Measurements from ENCODE around the gene EVI5L. TPM values are rescaled to one million over a fixed set of nuclear protein-coding genes. Genes with fewer than 3 reads are reported as not detected.

Gene EVI5L
- total and polyA plus RNA-seq, 2 of the 13 experiments (the other 11 are each of a cell fraction or from before 2014, with no cell fraction given): 1.7 to 2.4 TPM

DNA sequence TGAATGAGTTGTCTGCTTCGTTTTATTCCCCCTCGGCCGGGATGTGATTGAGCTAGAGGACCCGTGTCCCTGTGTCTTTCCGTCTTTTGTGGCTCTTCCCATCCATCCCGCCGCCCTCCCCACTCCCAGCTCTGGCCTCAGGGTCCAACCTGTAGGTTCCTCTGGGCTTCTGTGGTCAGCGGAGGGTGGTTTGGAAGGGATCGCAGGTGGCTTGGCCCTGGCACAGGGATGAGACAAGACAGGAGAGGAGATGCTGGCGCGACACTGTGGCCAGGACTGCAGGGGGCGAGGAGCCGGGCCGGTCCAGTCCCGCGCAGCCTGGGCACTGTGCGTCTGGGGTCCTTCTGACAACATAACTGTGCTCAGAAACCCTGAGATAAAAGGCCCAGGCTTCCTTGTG, 2.0 kb downstream of the EVI5L start:
- Histone ChIP-seq H3K9me3 (ENCODE audit: low read length) (no peaks in the 10 kb centered on the region), H3K36me3 (replicated peaks in 1 of 2; ENCODE audit: control insufficient read depth in 1 of 2, insufficient read depth in 2 of 2, low read length in 2 of 2) (no peaks in the 10 kb centered on the region), H3K4me1 (ENCODE audit: insufficient read depth, low read length) (peaks cover 41% of the 10 kb centered on the region), H2AFZ (ENCODE audit: low read length) (no peak overlapping the region), H3K27me3 (ENCODE audit: control insufficient read depth in 1 of 2, insufficient read depth in 2 of 2, low read length in 2 of 2) (peaks cover 0 to 4% of the 10 kb centered on the region in 2 experiments; a peak in 1 of 5 replicates), H3K4me2 (ENCODE audit: low read depth, low read length) (peak overlapping the region; percentile 68), H4K20me1 (ENCODE audit: insufficient read depth, low read length) (no peaks in the 10 kb centered on the region), H3K79me2 (ENCODE audit: insufficient read depth, low read length) (no peaks in the 10 kb centered on the region), H3K4me3 (replicated peaks in 1 of 3; ENCODE audit: insufficient read depth in 1 of 3, low read depth in 2 of 3, low read length in 3 of 3) (no peak overlapping the region), H3K9ac (ENCODE audit: insufficient read depth, low read depth, low read length) (no peak overlapping the region; the same call in 1 of the 2 replicates), H3K27ac (ENCODE audit: extremely low read length, insufficient read depth, low read length) (no peak overlapping the region)
- FAIRE-seq (no peak), ATAC-seq (no peak), DNase-seq (ENCODE audit: low spot score) (no peak)
- POLR2A ChIA-PET: interaction anchor here (1.0 to 1.9 kb wide), 3 partner anchors 56 to 112 kb away, joined by 3 to 8 read pairs (median 4); partner anchors contain the start of genes LRRC8E and TIMM44
- BruUV-seq (replicated peaks): no TSS peak
- intact Hi-C loops (cut with micrococcal nuclease; ENCODE audit: unreplicated experiment): no loop called here
- TF ChIP-seq ZNF431 (CRISPR knock-in tag; IDR thresholded peaks at IDR 0.05; ENCODE audit: borderline replicate concordance, low read depth) (no peak), ZNF7 (CRISPR knock-in tag; IDR thresholded peaks at IDR 0.05) (no peak), ZNF619 (CRISPR knock-in tag; IDR thresholded peaks at IDR 0.05) (0 out of 2 replicates have a peak, but pooled peaks have one; percentile 10)
- WGBS (ENCODE audit: low lambda C conversion rate): 76% methylated on average over 17 of the region's 17 CpGs
- in situ Hi-C loops (cut with HindIII; ENCODE audit: extremely low pct_ligation_motif_present, low pct_unique_long_range_greater_than_20kb): no loop called here
- CTCF ChIA-PET (ENCODE audit: low intra/inter-chr PET ratio, low total read pairs): interaction anchor here (1.2 kb wide), 1 partner anchor 21 kb away, joined by 5 read pairs; no protein-coding TSS in a partner anchor

DNA sequence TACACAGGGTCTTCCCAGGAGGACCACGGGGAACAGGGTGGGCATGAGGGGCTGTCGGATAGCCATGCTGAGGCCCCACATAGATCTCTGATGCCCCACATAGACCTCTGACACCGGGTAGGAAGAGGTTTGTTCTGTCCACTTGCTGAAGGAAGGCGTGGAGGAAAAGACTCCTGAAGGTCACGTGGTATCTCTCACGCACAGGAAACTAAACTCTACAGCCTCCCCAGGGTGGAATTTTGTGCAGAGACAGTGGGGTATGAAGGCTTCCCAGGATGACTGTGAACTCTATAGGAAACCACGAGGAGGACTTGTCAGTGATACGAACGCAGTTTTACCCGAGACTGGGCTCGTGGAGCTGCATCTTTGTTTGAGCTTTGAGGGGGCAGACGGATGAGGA, 2.8 kb downstream of the EVI5L start:
- Histone ChIP-seq H3K4me3 (replicated peaks in 1 of 3; ENCODE audit: insufficient read depth in 1 of 3, low read depth in 2 of 3, low read length in 3 of 3) (peak overlapping the region in 1 of 3 experiments; percentile 29; a peak in 2 of 6 replicates), H3K9me3 (ENCODE audit: low read length) (no peaks in the 10 kb centered on the region), H3K27ac (ENCODE audit: extremely low read length, insufficient read depth, low read length) (no peak overlapping the region), H3K79me2 (ENCODE audit: insufficient read depth, low read length) (no peaks in the 10 kb centered on the region), H4K20me1 (ENCODE audit: insufficient read depth, low read length) (no peaks in the 10 kb centered on the region), H3K27me3 (ENCODE audit: control insufficient read depth in 1 of 2, insufficient read depth in 2 of 2, low read length in 2 of 2) (peaks cover 0 to under 1% of the 10 kb centered on the region in 2 experiments; a peak in 1 of 5 replicates), H3K4me2 (ENCODE audit: low read depth, low read length) (peak overlapping the region; percentile 64), H3K36me3 (replicated peaks in 1 of 2; ENCODE audit: control insufficient read depth in 1 of 2, insufficient read depth in 2 of 2, low read length in 2 of 2) (no peaks in the 10 kb centered on the region), H3K4me1 (ENCODE audit: insufficient read depth, low read length) (peaks cover 46% of the 10 kb centered on the region), H3K9ac (ENCODE audit: insufficient read depth, low read depth, low read length) (no peak overlapping the region), H2AFZ (ENCODE audit: low read length) (no peak overlapping the region)
- WGBS (ENCODE audit: low lambda C conversion rate): 19% methylated on average over 12 of the region's 12 CpGs
- in situ Hi-C loops (cut with HindIII; ENCODE audit: extremely low pct_ligation_motif_present, low pct_unique_long_range_greater_than_20kb): no loop called here
- ChIA-PET CTCF (ENCODE audit: low intra/inter-chr PET ratio, low total read pairs) (no interaction called here), POLR2A (no interaction called here)
- BruUV-seq (replicated peaks): no TSS peak
- TF ChIP-seq ZKSCAN5 (CRISPR knock-in tag; IDR thresholded peaks at IDR 0.05) (no peak), ZNF7 (CRISPR knock-in tag; IDR thresholded peaks at IDR 0.05) (no peak), THAP11 (CRISPR knock-in tag; IDR thresholded peaks at IDR 0.05) (0 out of 2 replicates have a peak, but pooled peaks have one; percentile 1), RAD51 (IDR thresholded peaks at IDR 0.05; ENCODE audit: borderline replicate concordance) (peak; percentile 74), ZNF333 (CRISPR knock-in tag; IDR thresholded peaks at IDR 0.05; ENCODE audit: borderline replicate concordance) (no peak)
- TF ChIP-seq, protein P1, sequence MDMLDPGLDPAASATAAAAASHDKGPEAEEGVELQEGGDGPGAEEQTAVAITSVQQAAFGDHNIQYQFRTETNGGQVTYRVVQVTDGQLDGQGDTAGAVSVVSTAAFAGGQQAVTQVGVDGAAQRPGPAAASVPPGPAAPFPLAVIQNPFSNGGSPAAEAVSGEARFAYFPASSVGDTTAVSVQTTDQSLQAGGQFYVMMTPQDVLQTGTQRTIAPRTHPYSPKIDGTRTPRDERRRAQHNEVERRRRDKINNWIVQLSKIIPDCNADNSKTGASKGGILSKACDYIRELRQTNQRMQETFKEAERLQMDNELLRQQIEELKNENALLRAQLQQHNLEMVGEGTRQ (IDR thresholded peaks at IDR 0.05; ENCODE audit: low read depth, low read length): peak; percentile 69
- TF ChIP-seq, protein P1 (CRISPR knock-in tag; IDR thresholded peaks at IDR 0.05; ENCODE audit: borderline replicate concordance): no peak
- no peak for ATAC-seq
- FAIRE-seq: no peak
- intact Hi-C loops (cut with micrococcal nuclease; ENCODE audit: unreplicated experiment): no loop called here
- no peak for DNase-seq (ENCODE audit: low spot score)
